HepG2 (cell line): ENCODE measurements around the gene UGT1A3. TPM values are rescaled to one million over a fixed set of nuclear protein-coding genes. Genes with fewer than 3 reads are reported as not detected.

Source experiments
- ATF6 ChIP-seq: sonication (generic); formaldehyde crosslinking; conservative IDR thresholded peaks from 2 replicates; pipeline ENCODE4 v1.4.0; 2020; ENCODE audit warnings: missing genetic modification reagents
- FOXA3 ChIP-seq: IDR thresholded peaks from 2 replicates; pipeline ENCODE4 v1.6.1; 2016; ENCODE audit warnings: missing genetic modification reagents, missing compliant biosample characterization
- GRHL1 ChIP-seq: sonication (generic); formaldehyde crosslinking; conservative IDR thresholded peaks from 2 replicates; pipeline ENCODE4 v1.8.0; 2022; ENCODE audit warnings: missing genetic modification reagents
- HINFP ChIP-seq: sonication (generic); formaldehyde crosslinking; IDR thresholded peaks from 2 replicates; pipeline ENCODE4 v1.4.0; 2020; ENCODE audit warnings: low read depth, mild to moderate bottlenecking, missing genetic modification reagents
- MED13 ChIP-seq: sonication (generic); formaldehyde crosslinking; IDR thresholded peaks from 2 replicates; pipeline ENCODE4 v1.5.0; 2020; ENCODE audit warnings: missing genetic modification reagents
- PHF8 ChIP-seq: sonication (generic); formaldehyde crosslinking; IDR thresholded peaks from 2 replicates; pipeline ENCODE4 v1.5.0; 2020; ENCODE audit warnings: missing genetic modification reagents
- TAF1 ChIP-seq: sonication (generic); formaldehyde crosslinking; IDR thresholded peaks from 2 replicates; pipeline ENCODE4 v1.4.0; 2020; ENCODE audit warnings: missing genetic modification reagents
- TARDBP ChIP-seq: sonication (generic); formaldehyde crosslinking; IDR thresholded peaks from 2 replicates; pipeline ENCODE4 v1.8.0; 2022; ENCODE audit warnings: mild to moderate bottlenecking, missing genetic modification reagents
- TBX3 ChIP-seq: fragments of 450-650 bp; IDR thresholded peaks from 2 replicates; pipeline ENCODE4 v1.6.1; 2017; ENCODE audit warnings: antibody characterized with exemption, mild to moderate bottlenecking, inconsistent platforms, borderline replicate concordance
- TGIF2 ChIP-seq: IDR thresholded peaks from 2 replicates; pipeline ENCODE4 v1.6.1; 2016; ENCODE audit warnings: control low read depth, missing compliant biosample characterization
- ZBTB7A ChIP-seq: sonication (generic); formaldehyde crosslinking; IDR thresholded peaks from 2 replicates; pipeline ENCODE4 v1.8.0; 2022; ENCODE audit warnings: mild to moderate bottlenecking, missing genetic modification reagents
- ZBTB8A ChIP-seq: sonication (generic); formaldehyde crosslinking; IDR thresholded peaks from 2 replicates; pipeline ENCODE4 v1.4.0; 2020; ENCODE audit warnings: mild to moderate bottlenecking, low read depth, missing genetic modification reagents, borderline replicate concordance
- ZFP90 ChIP-seq: sonication (generic); formaldehyde crosslinking; IDR thresholded peaks from 2 replicates; pipeline ENCODE4 v1.8.0; 2022; ENCODE audit warnings: missing genetic modification reagents, mild to moderate bottlenecking, inconsistent platforms, borderline replicate concordance
- ZNF567 ChIP-seq: sonication (generic); formaldehyde crosslinking; IDR thresholded peaks from 2 replicates; pipeline ENCODE4 v1.8.1; 2023; ENCODE audit warnings: mild to moderate bottlenecking, missing genetic modification reagents, borderline replicate concordance
- ZNF629 ChIP-seq: sonication (generic); formaldehyde crosslinking; conservative IDR thresholded peaks from 2 replicates; pipeline ENCODE4 v1.5.0; 2020; ENCODE audit warnings: missing genetic modification reagents
- ZNF782 ChIP-seq: sonication (generic); formaldehyde crosslinking; IDR thresholded peaks from 2 replicates; pipeline ENCODE4 v1.4.0; 2020; ENCODE audit warnings: missing genetic modification reagents, mild to moderate bottlenecking, borderline replicate concordance
- ZSCAN30 ChIP-seq: sonication (generic); formaldehyde crosslinking; IDR thresholded peaks from 2 replicates; pipeline ENCODE4 v1.5.0; 2020; ENCODE audit warnings: mild to moderate bottlenecking, missing genetic modification reagents
- polyA plus RNA-seq, 8 experiments: library from polyadenylated mRNA; depleted of rRNA in 3 of 8; stranded (reverse) in 7 of 8; unstranded in 1 of 8; fragments of >200 nt; fragmentation: Illumina TruSeq in 4 of 8; extraction: Trizol in 4 of 8; gene quantifications; 2 replicates each; pipeline versions ENCODE4 v1.2.1 to v1.2.3, GENCODE V29; 2011 to 2016; ENCODE audit warnings: low read depth in 4 of 8, missing spikeins in 1 of 8, mixed read lengths in 1 of 8; ENCODE audit not compliant: insufficient read depth in 1 of 8
- total RNA-seq, 5 experiments: library from RNA; depleted of rRNA; stranded (reverse); fragments of >200 nt; fragmentation: Illumina TruSeq; extraction: Trizol; gene quantifications; 2 replicates each; pipeline ENCODE4 v1.2.3, GENCODE V29; 2016; ENCODE audit warnings: low read depth in 1 of 5
- TF ChIP-seq, protein P1 (sequence below): sonication (generic); formaldehyde crosslinking; IDR thresholded peaks from 2 replicates; pipeline ENCODE4 v1.5.0; 2020; ENCODE audit warnings: mild to moderate bottlenecking, missing genetic modification reagents
- TF ChIP-seq, protein P2 (sequence below): IDR thresholded peaks from 2 replicates; pipeline ENCODE4 v1.6.1; 2016; ENCODE audit warnings: mild to moderate bottlenecking, missing biosample characterization, missing genetic modification reagents
- TF ChIP-seq, protein P3 (sequence below): sonication (generic); formaldehyde crosslinking; IDR thresholded peaks from 2 replicates; pipeline ENCODE4 v1.5.1; 2020; ENCODE audit warnings: mild to moderate bottlenecking, missing genetic modification reagents, borderline replicate concordance

UGT1A3 gene
- total and polyA plus RNA-seq, 2 of the 13 experiments (the other 11 are each of a cell fraction or from before 2014, with no cell fraction given), result not detected

- TF ChIP-seq ZBTB7A (no peak; the same call in 1 of the 2 replicates), TARDBP (CRISPR knock-in tag) (peak; percentile 98), TBX3 (peak; percentile 99), FOXA3 (CRISPR knock-in tag) (peak; percentile 97), ZFP90 (0 out of 2 replicates have a peak, but pooled peaks have one; percentile 27), GRHL1 (CRISPR knock-in tag) (no peak), MED13 (CRISPR knock-in tag) (0 out of 2 replicates have a peak, but pooled peaks have one; percentile 63), HINFP (no peak), PHF8 (CRISPR knock-in tag) (no peak), ZNF567 (no peak), TAF1 (CRISPR knock-in tag) (no peak), ATF6 (CRISPR knock-in tag) (peak; percentile 87; the same call in 1 of the 2 replicates), ZSCAN30 (CRISPR knock-in tag) (peak; percentile 75; the same call in 1 of the 2 replicates), ZNF629 (CRISPR knock-in tag) (no peak), ZNF782 (CRISPR knock-in tag) (no peak), TGIF2 (peak; percentile 38; the same call in 1 of the 2 replicates), ZBTB8A (no peak)
- TF ChIP-seq, protein P1, sequence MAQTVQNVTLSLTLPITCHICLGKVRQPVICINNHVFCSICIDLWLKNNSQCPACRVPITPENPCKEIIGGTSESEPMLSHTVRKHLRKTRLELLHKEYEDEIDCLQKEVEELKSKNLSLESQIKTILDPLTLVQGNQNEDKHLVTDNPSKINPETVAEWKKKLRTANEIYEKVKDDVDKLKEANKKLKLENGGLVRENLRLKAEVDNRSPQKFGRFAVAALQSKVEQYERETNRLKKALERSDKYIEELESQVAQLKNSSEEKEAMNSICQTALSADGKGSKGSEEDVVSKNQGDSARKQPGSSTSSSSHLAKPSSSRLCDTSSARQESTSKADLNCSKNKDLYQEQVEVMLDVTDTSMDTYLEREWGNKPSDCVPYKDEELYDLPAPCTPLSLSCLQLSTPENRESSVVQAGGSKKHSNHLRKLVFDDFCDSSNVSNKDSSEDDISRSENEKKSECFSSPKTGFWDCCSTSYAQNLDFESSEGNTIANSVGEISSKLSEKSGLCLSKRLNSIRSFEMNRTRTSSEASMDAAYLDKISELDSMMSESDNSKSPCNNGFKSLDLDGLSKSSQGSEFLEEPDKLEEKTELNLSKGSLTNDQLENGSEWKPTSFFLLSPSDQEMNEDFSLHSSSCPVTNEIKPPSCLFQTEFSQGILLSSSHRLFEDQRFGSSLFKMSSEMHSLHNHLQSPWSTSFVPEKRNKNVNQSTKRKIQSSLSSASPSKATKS (CRISPR knock-in tag), result 0 out of 2 replicates have a peak, but pooled peaks have one; percentile 50
- TF ChIP-seq, protein P2, sequence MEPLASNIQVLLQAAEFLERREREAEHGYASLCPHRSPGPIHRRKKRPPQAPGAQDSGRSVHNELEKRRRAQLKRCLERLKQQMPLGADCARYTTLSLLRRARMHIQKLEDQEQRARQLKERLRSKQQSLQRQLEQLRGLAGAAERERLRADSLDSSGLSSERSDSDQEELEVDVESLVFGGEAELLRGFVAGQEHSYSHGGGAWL, result no peak
- TF ChIP-seq, protein P3, sequence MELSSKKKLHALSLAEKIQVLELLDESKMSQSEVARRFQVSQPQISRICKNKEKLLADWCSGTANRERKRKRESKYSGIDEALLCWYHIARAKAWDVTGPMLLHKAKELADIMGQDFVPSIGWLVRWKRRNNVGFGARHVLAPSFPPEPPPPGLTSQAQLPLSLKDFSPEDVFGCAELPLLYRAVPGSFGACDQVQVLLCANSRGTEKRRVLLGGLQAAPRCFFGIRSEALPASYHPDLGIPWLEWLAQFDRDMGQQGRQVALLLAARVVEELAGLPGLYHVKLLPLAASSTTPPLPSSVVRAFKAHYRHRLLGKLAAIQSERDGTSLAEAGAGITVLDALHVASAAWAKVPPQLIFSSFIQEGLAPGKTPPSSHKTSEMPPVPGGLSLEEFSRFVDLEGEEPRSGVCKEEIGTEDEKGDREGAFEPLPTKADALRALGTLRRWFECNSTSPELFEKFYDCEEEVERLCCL (CRISPR knock-in tag), result 0 out of 2 replicates have a peak, but pooled peaks have one; percentile 72
These were observed 16.4 kb downstream of the UGT1A3 start (continued) for GRCh38 chr2:233745073-233745755.
